ENCODE results near the gene PGLYRP2. TPM values are rescaled to one million over a fixed set of nuclear protein-coding genes. Genes with fewer than 3 reads are reported as not detected.

PGLYRP2 gene
- total and polyA plus RNA-seq, 2 of the 13 experiments (the other 11 are each of a cell fraction or from before 2014, with no cell fraction given) = 0.04 to 1.0 TPM

GRCh38 chr19:15479391-15480345, at the start of gene PGLYRP2 (continued):
- TF ChIP-seq SNAPC4 (CRISPR knock-in tag; IDR thresholded peaks at IDR 0.05) = no peak
- TF ChIP-seq RXRB (CRISPR knock-in tag; IDR thresholded peaks at IDR 0.05; ENCODE audit: borderline replicate concordance) = peak; percentile 56; the same call in 1 of the 2 replicates
- TF ChIP-seq ZNF501 (CRISPR knock-in tag; IDR thresholded peaks at IDR 0.05) = peak; percentile 54; the same call in 1 of the 2 replicates
- peak; percentile 44; the same call in 1 of the 2 replicates for TF ChIP-seq PHF21A (CRISPR knock-in tag; IDR thresholded peaks at IDR 0.05)
- peak; percentile 51; the same call in 1 of the 2 replicates for TF ChIP-seq ZSCAN25 (CRISPR knock-in tag; IDR thresholded peaks at IDR 0.05)
- TF ChIP-seq ZNF143 (CRISPR knock-in tag; IDR thresholded peaks at IDR 0.05) = 0 out of 2 replicates have a peak, but pooled peaks have one; percentile 14
- TF ChIP-seq HNRNPL (IDR thresholded peaks at IDR 0.05; ENCODE audit: low read depth, low read length) = peak; percentile 63; the same call in 1 of the 2 replicates
- peak; percentile 87; the same call in 1 of the 2 replicates for TF ChIP-seq ADNP (CRISPR knock-in tag; IDR thresholded peaks at IDR 0.05)
- peak; percentile 99 for TF ChIP-seq ESRRA (CRISPR knock-in tag; IDR thresholded peaks at IDR 0.05; ENCODE audit: low read depth)
- TF ChIP-seq SOX6 (IDR thresholded peaks at IDR 0.05) = no peak
- peak; percentile 64 for TF ChIP-seq SOX6 (CRISPR knock-in tag; IDR thresholded peaks at IDR 0.05)
- TF ChIP-seq YEATS4 (CRISPR knock-in tag; IDR thresholded peaks at IDR 0.05; ENCODE audit: borderline replicate concordance) = peak; percentile 56; the same call in 1 of the 2 replicates
- 0 out of 2 replicates have a peak, but pooled peaks have one; percentile 38 for TF ChIP-seq ZMAT3 (CRISPR knock-in tag; conservative IDR thresholded peaks at IDR 0.05)
- peak; percentile 78; the same call in 1 of the 2 replicates for TF ChIP-seq SALL1 (CRISPR knock-in tag; IDR thresholded peaks at IDR 0.05)
- peak; percentile 50; the same call in 1 of the 2 replicates for TF ChIP-seq ZBTB10 (CRISPR knock-in tag; IDR thresholded peaks at IDR 0.05; ENCODE audit: borderline replicate concordance)
- TF ChIP-seq REPIN1 (CRISPR knock-in tag; IDR thresholded peaks at IDR 0.05; ENCODE audit: borderline replicate concordance, low read depth) = 0 out of 2 replicates have a peak, but pooled peaks have one; percentile 48
- peak; percentile 56; the same call in 1 of the 2 replicates for TF ChIP-seq ZNF605 (CRISPR knock-in tag; IDR thresholded peaks at IDR 0.05)
- TF ChIP-seq ARNTL (CRISPR knock-in tag; IDR thresholded peaks at IDR 0.05) = 0 out of 2 replicates have a peak, but pooled peaks have one; percentile 28
- 0 out of 2 replicates have a peak, but pooled peaks have one; percentile 23 for TF ChIP-seq ZFY (CRISPR knock-in tag; IDR thresholded peaks at IDR 0.05)
- TF ChIP-seq KDM2A (CRISPR knock-in tag; IDR thresholded peaks at IDR 0.05; ENCODE audit: borderline replicate concordance, low read depth) = peak; percentile 38; the same call in 1 of the 2 replicates
- no peak for TF ChIP-seq ZKSCAN1 (IDR thresholded peaks at IDR 0.05; ENCODE audit: low read length)
